Fibroblast of pulmonary artery (primary cell): Measurements from ENCODE around the gene IGHMBP2.

ENCODE experiments used
- DNase-seq: peaks from one replicate; pipeline ENCODE4 v3.0.0-alpha.2; 2010; ENCODE audit warnings: low read depth
- H3K4me3 ChIP-seq: replicated peaks from 2 replicates; pipeline ENCODE4 v1.5.1; 2011; ENCODE audit warnings: low read depth, mild to moderate bottlenecking, control low read depth, low read length, moderate library complexity
- CTCF ChIP-seq: IDR thresholded peaks from 2 replicates; pipeline ENCODE4 v1.5.1; 2011; ENCODE audit warnings: mild to moderate bottlenecking, control low read depth, low read length, inconsistent platforms; ENCODE audit errors: missing control alignments

Gene IGHMBP2

GRCh38 chr11:68890490-68891231, 13.0 kb upstream of the IGHMBP2 start:
- TF ChIP-seq CTCF = no peak
- H3K4me3 ChIP-seq = no peak overlapping the region
- peak; percentile 66 for DNase-seq

- no peak for TF ChIP-seq CTCF
- no peak for DNase-seq
- H3K4me3 ChIP-seq = no peak overlapping the region
Measured at GRCh38 chr11:68891351-68891948, 12.2 kb upstream of the IGHMBP2 start.

GRCh38 chr11:68892576-68892975, 11.1 kb upstream of the IGHMBP2 start:
- no peak for TF ChIP-seq CTCF
- H3K4me3 ChIP-seq = no peak overlapping the region
- DNase-seq = no peak

GRCh38 chr11:68893282-68893681, 10.4 kb upstream of the IGHMBP2 start:
- DNase-seq = no peak
- no peak overlapping the region for H3K4me3 ChIP-seq
- TF ChIP-seq CTCF = no peak

GRCh38 chr11:68896171-68896959, 7.3 kb upstream of the IGHMBP2 start:
- DNase-seq = no peak
- TF ChIP-seq CTCF = no peak
- H3K4me3 ChIP-seq = no peak overlapping the region

- H3K4me3 ChIP-seq = no peak overlapping the region
- no peak for DNase-seq
- no peak for TF ChIP-seq CTCF
Measured at GRCh38 chr11:68897441-68897840, 6.2 kb upstream of the IGHMBP2 start.
